GM19043 (cell line): ENCODE data around the gene PNPLA3.

Experiments used
- ATAC-seq: cut with Tn5 transposase; IDR thresholded peaks from one replicate; pipeline ENCODE4 v1.9.1; 2021; ENCODE audit warnings: low read depth; ENCODE audit not compliant: unreplicated experiment

Gene PNPLA3

GRCh38 chr22:43923631-43924464 lies at the start of gene PNPLA3:
PNPLA3 (plus strand) TSS chr22:43923805; CDS start chr22:43923912, 107 bp downstream.
- no peak for ATAC-seq

GRCh38 chr22:43876866-43877509 lies 46.6 kb upstream of the PNPLA3 start:
- ATAC-seq: no peak

GRCh38 chr22:43878079-43878795 lies 45.4 kb upstream of the PNPLA3 start:
- ATAC-seq: no peak

GRCh38 chr22:43878831-43879550 lies 44.6 kb upstream of the PNPLA3 start:
- ATAC-seq: no peak

GRCh38 chr22:43879901-43880540 lies 43.6 kb upstream of the PNPLA3 start:
- ATAC-seq: no peak

- ATAC-seq: no peak
Measured at GRCh38 chr22:43880541-43880991, 43.0 kb upstream of the PNPLA3 start.

- no peak for ATAC-seq
Measured at GRCh38 chr22:43881091-43882061, 42.2 kb upstream of the PNPLA3 start.

GRCh38 chr22:43882122-43882767 lies 41.4 kb upstream of the PNPLA3 start:
- no peak for ATAC-seq

- no peak for ATAC-seq
Measured at GRCh38 chr22:43883012-43883661, 40.5 kb upstream of the PNPLA3 start.

GRCh38 chr22:43883719-43884415 lies 39.7 kb upstream of the PNPLA3 start:
- ATAC-seq: no peak

GRCh38 chr22:43884600-43885318 lies 38.8 kb upstream of the PNPLA3 start:
- ATAC-seq: peak; percentile 78

- no peak for ATAC-seq
Measured at GRCh38 chr22:43885319-43885671, 38.3 kb upstream of the PNPLA3 start.

- no peak for ATAC-seq
Measured at GRCh38 chr22:43885786-43886185, 37.8 kb upstream of the PNPLA3 start.

- no peak for ATAC-seq
Measured at GRCh38 chr22:43886231-43886630, 37.4 kb upstream of the PNPLA3 start.

- no peak for ATAC-seq
Measured at GRCh38 chr22:43887391-43887790, 36.2 kb upstream of the PNPLA3 start.

GRCh38 chr22:43888740-43889139 lies 34.9 kb upstream of the PNPLA3 start:
- ATAC-seq: no peak
